B cell (primary cell): Measurements from ENCODE around the gene BABAM2. TPM values are rescaled to one million over a fixed set of nuclear protein-coding genes. Genes with fewer than 3 reads are reported as not detected.

Experiments used
- ATAC-seq: fragments of 200-7000 bp; cut with Tn5 transposase; one replicate; pipeline ENCODE4 v1.10.0; 2021; ENCODE audit warnings: low read depth, mild to moderate bottlenecking, moderate number of reproducible peaks, moderate library complexity
- CTCF ChIA-PET: fragments of 350-600 bp; sonication (Branson Sonifier 250); formaldehyde crosslinking; loops from one replicate; lab custom pipeline; 2021; ENCODE audit warnings: antibody characterized with exemption, inconsistent platforms; lab: Charles Lee
- POLR2A ChIA-PET: fragments of 350-600 bp; sonication (Branson Sonifier 250); formaldehyde crosslinking; loops from one replicate; lab custom pipeline; 2021; ENCODE audit warnings: antibody characterized with exemption; lab: Charles Lee
- DNase-seq: peaks from one replicate; pipeline ENCODE4 v3.0.0; 2013
- H2AFZ ChIP-seq: 2 replicates; pipeline ENCODE4 v1.6.1; 2012; ENCODE audit warnings: mild to moderate bottlenecking, low read depth, low read length; ENCODE audit not compliant: insufficient read depth, poor library complexity, severe bottlenecking
- H3K27ac ChIP-seq, 2 donors: 1 replicate in 1 of 2; 2 replicates in 1 of 2; pipeline ENCODE4 v1.5.1; 2012 to 2013; ENCODE audit warnings: low read length in 2 of 2, mild to moderate bottlenecking in 2 of 2, moderate library complexity in 1 of 2
- H3K27me3 ChIP-seq, 4 experiments: fragments of 200-600 bp in 1 of 4; sonication (generic) in 1 of 4; replicated peaks in 1 of 4; 1 replicate in 2 of 4; 2 replicates in 2 of 4; pipeline versions ENCODE4 v1.6.1 to v1.7.0; 2013 to 2016; ENCODE audit warnings: low read length in 3 of 4, mild to moderate bottlenecking in 2 of 4, mixed read lengths in 1 of 4, moderate library complexity in 1 of 4; ENCODE audit not compliant: insufficient read depth in 4 of 4, control insufficient read depth in 3 of 4; ENCODE audit errors: control extremely low read depth in 1 of 4
- H3K36me3 ChIP-seq, 2 experiments: replicated peaks in 1 of 2; 1 replicate in 1 of 2; 2 replicates in 1 of 2; pipeline versions ENCODE4 v1.6.1 to v1.7.1; 2013; ENCODE audit warnings: low read length in 1 of 2; ENCODE audit not compliant: insufficient read depth in 2 of 2, control insufficient read depth in 1 of 2; ENCODE audit errors: control extremely low read depth in 1 of 2, extremely low read depth in 1 of 2
- H3K4me1 ChIP-seq, 2 donors: fragments of 200-600 bp in 1 of 2; sonication (generic) in 1 of 2; 1 replicate in 1 of 2; 2 replicates in 1 of 2; pipeline versions ENCODE4 v1.5.1 to v1.6.1; 2013 to 2017; ENCODE audit warnings: low read length in 2 of 2; ENCODE audit not compliant: control insufficient read depth in 2 of 2, insufficient read depth in 2 of 2
- H3K4me2 ChIP-seq: replicated peaks from 2 replicates; pipeline ENCODE3; 2012; ENCODE audit warnings: mild to moderate bottlenecking, low read depth, low read length; ENCODE audit not compliant: poor library complexity, severe bottlenecking
- H3K4me3 ChIP-seq, 5 experiments: fragments of 200-600 bp in 1 of 5; sonication (generic) in 1 of 5; 1 replicate in 3 of 5; 2 replicates in 2 of 5; pipeline versions ENCODE4 v1.5.1 to v1.7.0; 2011 to 2016; ENCODE audit warnings: low read length in 4 of 5, mild to moderate bottlenecking in 4 of 5, low read depth in 2 of 5, control low read depth in 1 of 5, moderate library complexity in 1 of 5; ENCODE audit not compliant: insufficient read depth in 1 of 5; ENCODE audit errors: control extremely low read depth in 1 of 5, extremely low read depth in 1 of 5
- H3K79me2 ChIP-seq: fragments of 200-600 bp; sonication (generic); one replicate; pipeline ENCODE4 v1.6.0; 2016; ENCODE audit warnings: low read length; ENCODE audit not compliant: control insufficient read depth, insufficient read depth
- H3K9ac ChIP-seq: fragments of 200-600 bp; sonication (generic); 2 replicates; pipeline ENCODE4 v1.6.1; 2017; ENCODE audit warnings: mild to moderate bottlenecking, low read length, moderate library complexity
- H3K9me3 ChIP-seq, 3 donors: one replicate each; pipeline versions ENCODE4 v1.6.1 to v1.7.1; 2013; ENCODE audit warnings: low read length in 2 of 3; ENCODE audit not compliant: control insufficient read depth in 2 of 3, insufficient read depth in 1 of 3; ENCODE audit errors: control extremely low read depth in 1 of 3
- H4K20me1 ChIP-seq: 2 replicates; pipeline ENCODE4 v1.6.0; 2012; ENCODE audit warnings: mild to moderate bottlenecking, low read length; ENCODE audit not compliant: insufficient read depth, control insufficient read depth, poor library complexity, severe bottlenecking
- H3K27ac Mint-ChIP-seq: one replicate; pipeline ENCODE4 v1.8.0; 2021; ENCODE audit warnings: mixed read lengths
- H3K27me3 Mint-ChIP-seq: one replicate; pipeline ENCODE4 v1.8.0; 2021; ENCODE audit warnings: mixed read lengths
- H3K4me1 Mint-ChIP-seq: one replicate; pipeline ENCODE4 v1.8.0; 2021; ENCODE audit warnings: mixed read lengths
- H3K4me3 Mint-ChIP-seq: one replicate; pipeline ENCODE4 v1.8.0; 2021; ENCODE audit warnings: mixed read lengths
- H3K9me3 Mint-ChIP-seq: one replicate; pipeline ENCODE4 v1.8.0; 2022; ENCODE audit warnings: mixed read lengths; ENCODE audit not compliant: insufficient read depth
- CTCF ChIP-seq: fragments of 200-600 bp; IDR thresholded peaks from one replicate; pipeline ENCODE4 v1.8.0; 2022; ENCODE audit warnings: antibody characterized with exemption, mild to moderate bottlenecking
- EZH2 ChIP-seq: IDR thresholded peaks from 2 replicates; pipeline ENCODE4 v1.6.1; 2012; ENCODE audit warnings: borderline replicate concordance, low read depth, mild to moderate bottlenecking, moderate library complexity, low read length; ENCODE audit not compliant: insufficient read depth, poor library complexity, severe bottlenecking
- WGBS: methylation state at CpG from one replicate; pipeline ENCODE4 v1.1.5; 2013; ENCODE audit warnings: missing lambda C conversion rate; ENCODE audit not compliant: insufficient coverage; 5-methylcytosine and 5-hydroxymethylcytosine counted together
- intact Hi-C: fragments of 100-400 bp; cut with micrococcal nuclease; formaldehyde crosslinking; loops from one replicate; pipeline ENCODE4 v1.10.0; 2022
- polyA plus RNA-seq: library from polyadenylated mRNA; depleted of rRNA; stranded (reverse); fragments of >200 nt; gene quantifications from 2 replicates; pipeline ENCODE4 v1.2.3, GENCODE V29; 2012
- total RNA-seq, 2 donors: library from RNA; stranded (reverse); fragments of 120-200 nt in 1 of 2; gene quantifications; 1 replicate in 1 of 2; 2 replicates in 1 of 2; pipeline versions ENCODE4 v1.2.3 to v1.2.4, GENCODE V29; 2013 to 2022

Gene BABAM2
- total and polyA plus RNA-seq, 2 donors (not counting 1 experiment from before 2014, with no cell fraction given) = 22.3 to 69.6 TPM

GRCh38 chr2:28232295-28232694 lies 341.8 kb downstream of the BABAM2 start:
- Mint-ChIP-seq H3K9me3 (no peaks in the 10 kb centered on the region), H3K4me3 (no peak overlapping the region), H3K27ac (no peak overlapping the region), H3K4me1 (no peaks in the 10 kb centered on the region), H3K27me3 (no peaks in the 10 kb centered on the region)
- DNase-seq (no peak), ATAC-seq (no peak)
- intact Hi-C loops = no loop called here
- H3K9me3 ChIP-seq = peaks cover 0 to 1% (median 0%) of the 10 kb centered on the region in 3 donors
- H3K4me1 ChIP-seq = no peaks in the 10 kb centered on the region
- H2AFZ ChIP-seq = no peak overlapping the region
- H3K79me2 ChIP-seq = no peaks in the 10 kb centered on the region
- no peak overlapping the region for H3K27ac ChIP-seq
- POLR2A ChIA-PET = no interaction called here
- no peak overlapping the region for H3K9ac ChIP-seq
- no peak for TF ChIP-seq EZH2
- H3K27me3 ChIP-seq = no peaks in the 10 kb centered on the region
- WGBS = 100% methylated on average over 4 of the region's 5 CpGs
- H3K36me3 ChIP-seq = peaks cover 2 to 3% of the 10 kb centered on the region in 2 experiments
- H4K20me1 ChIP-seq = no peaks in the 10 kb centered on the region
- H3K4me2 ChIP-seq = no peak overlapping the region
- no peak overlapping the region for H3K4me3 ChIP-seq
- CTCF ChIA-PET = no interaction called here

GRCh38 chr2:28233164-28233676 lies 342.7 kb downstream of the BABAM2 start:
- Histone ChIP-seq H2AFZ (no peak overlapping the region), H3K9ac (no peak overlapping the region), H4K20me1 (no peaks in the 10 kb centered on the region), H3K27me3 (no peaks in the 10 kb centered on the region), H3K36me3 (peaks cover 2 to 5% of the 10 kb centered on the region in 2 experiments), H3K4me3 (no peak overlapping the region), H3K4me1 (no peaks in the 10 kb centered on the region), H3K9me3 (peaks cover 0 to 1% (median 0%) of the 10 kb centered on the region in 3 donors), H3K4me2 (no peak overlapping the region), H3K27ac (no peak overlapping the region), H3K79me2 (no peaks in the 10 kb centered on the region)
- Mint-ChIP-seq H3K27me3 (no peaks in the 10 kb centered on the region), H3K4me3 (no peak overlapping the region), H3K9me3 (no peaks in the 10 kb centered on the region), H3K27ac (no peak overlapping the region), H3K4me1 (no peaks in the 10 kb centered on the region)
- POLR2A ChIA-PET = no interaction called here
- ATAC-seq (no peak), DNase-seq (no peak)
- intact Hi-C loops = no loop called here
- WGBS = 100% methylated on average over 4 of the region's 6 CpGs
- no peak for TF ChIP-seq CTCF
- no peak for TF ChIP-seq EZH2
- CTCF ChIA-PET = no interaction called here
